Stimulated activated naive CD8-positive, alpha-beta T cell treated with anti-CD3 and anti-CD28 coated beads, Interleukin-15, Interleukin-2, amounts not matched to agents 100 U/mL and 50 U/mL, for 24 hours (primary cell): ENCODE measurements around the gene UBTF.

Experiments used
- ATAC-seq: fragments of 150-1000 bp; cut with Tn5 transposase; one replicate; pipeline ENCODE4 v1.10.0; 2021
- DNase-seq: peaks from one replicate; pipeline ENCODE4 v3.0.0; 2021

The UBTF gene

GRCh38 chr17:44219616-44220212 is at the start of gene UBTF:
Gene UBTF (minus strand): TSS chr17:44219675. CDS start chr17:44218229, 1,446 bp downstream.
- ATAC-seq, result peak; percentile 1
- peak; percentile 72 for DNase-seq

- DNase-seq, result no peak
- ATAC-seq, result no peak
Measured at GRCh38 chr17:44268709-44269534, 49.4 kb upstream of the UBTF start.

- ATAC-seq, result no peak
- no peak for DNase-seq
Measured at GRCh38 chr17:44267818-44268490, 48.5 kb upstream of the UBTF start, which contains the start of gene SLC4A1. Gene SLC4A1 (minus strand): TSS chr17:44268135. CDS start chr17:44262866, 5,269 bp downstream.

GRCh38 chr17:44267165-44267455 is 47.6 kb upstream of the UBTF start:
- ATAC-seq, result no peak
- DNase-seq, result no peak

GRCh38 chr17:44266402-44267164 is 47.1 kb upstream of the UBTF start:
- no peak for ATAC-seq
- DNase-seq, result no peak

GRCh38 chr17:44263345-44263902 is 43.9 kb upstream of the UBTF start:
- ATAC-seq (no peak), DNase-seq (no peak)

GRCh38 chr17:44262654-44263225 is 43.3 kb upstream of the UBTF start:
- DNase-seq, result no peak

GRCh38 chr17:44260296-44260695 is 40.8 kb upstream of the UBTF start:
- no peak for ATAC-seq
- DNase-seq, result no peak

More at GRCh38 chr17:44262654-44263225, 43.3 kb upstream of the UBTF start:
- ATAC-seq, result no peak

- ATAC-seq, result no peak
Measured at GRCh38 chr17:44258811-44259351, 39.4 kb upstream of the UBTF start.

GRCh38 chr17:44257815-44258760 is 38.6 kb upstream of the UBTF start:
- DNase-seq (no peak), ATAC-seq (no peak)

More at GRCh38 chr17:44258811-44259351, 39.4 kb upstream of the UBTF start:
- no peak for DNase-seq

- no peak for DNase-seq
- ATAC-seq, result no peak
Measured at GRCh38 chr17:44256671-44257070, 37.2 kb upstream of the UBTF start.

GRCh38 chr17:44255915-44256314 is 36.4 kb upstream of the UBTF start:
- DNase-seq (no peak), ATAC-seq (no peak)

- DNase-seq (no peak), ATAC-seq (no peak)
Measured at GRCh38 chr17:44254361-44255095, 35.1 kb upstream of the UBTF start.

- ATAC-seq (no peak), DNase-seq (no peak)
Measured at GRCh38 chr17:44253006-44253405, 33.5 kb upstream of the UBTF start.

- ATAC-seq, result no peak
- DNase-seq, result no peak
Measured at GRCh38 chr17:44251062-44251461, 31.6 kb upstream of the UBTF start.

GRCh38 chr17:44249501-44250246 is 30.2 kb upstream of the UBTF start:
- ATAC-seq (no peak), DNase-seq (no peak)

GRCh38 chr17:44247876-44248736 is 28.6 kb upstream of the UBTF start:
- DNase-seq (no peak), ATAC-seq (no peak)

- DNase-seq, result no peak
- ATAC-seq, result no peak
Measured at GRCh38 chr17:44247440-44247841, 28.0 kb upstream of the UBTF start.
